ENCODE results near the gene ZBTB21.

GRCh38 chr21:42049578-42050430, 39.6 kb upstream of the ZBTB21 start:
- TF ChIP-seq CTCF (IDR thresholded peaks at IDR 0.05), result no peak
- no peak for TF ChIP-seq POLR2AphosphoS5 (IDR thresholded peaks at IDR 0.05)
- TF ChIP-seq POLR2A (IDR thresholded peaks at IDR 0.05), result no peak

Data from transverse colon (tissue), 4 donors.